K562 (cell line): ENCODE data around the gene COMMD8. TPM values are rescaled to one million over a fixed set of nuclear protein-coding genes. Genes with fewer than 3 reads are reported as not detected.

Experiments used
- E2F8 ChIP-seq: fragments of 450-650 bp; IDR thresholded peaks from 2 replicates; pipeline ENCODE4 v1.7.1; 2018; ENCODE audit warnings: mild to moderate bottlenecking, low read depth; ENCODE audit not compliant: partially characterized antibody
- PHB2 ChIP-seq: fragments of 450-650 bp; IDR thresholded peaks from 2 replicates; pipeline ENCODE4 v1.6.1; 2017; ENCODE audit warnings: low read depth
- PHTF2 ChIP-seq: fragments of 250-450 bp; sonication (Bioruptor Pico); IDR thresholded peaks from 2 replicates; pipeline ENCODE4 v1.5.0; 2021; ENCODE audit warnings: mild to moderate bottlenecking
- ZNF174 ChIP-seq: fragments of 250-450 bp; sonication (Bioruptor Pico); IDR thresholded peaks from 2 replicates; pipeline ENCODE4 v1.4.0; 2020; ENCODE audit warnings: mild to moderate bottlenecking
- ZNF398 ChIP-seq: fragments of 250-450 bp; sonication (Bioruptor Pico); IDR thresholded peaks from 2 replicates; pipeline ENCODE4 v1.8.0; 2021; ENCODE audit warnings: moderate library complexity, mild to moderate bottlenecking, inconsistent platforms
- ZNF518B ChIP-seq: fragments of 250-450 bp; sonication (Bioruptor Pico); IDR thresholded peaks from 2 replicates; pipeline ENCODE4 v1.5.0; 2021; ENCODE audit warnings: mild to moderate bottlenecking, moderate library complexity
- polyA plus RNA-seq, 8 experiments: library from polyadenylated mRNA; depleted of rRNA in 4 of 8; stranded (reverse) in 5 of 8; unstranded in 3 of 8; fragments of >200 nt; fragmentation: Nextera tagmentation in 2 of 8; fragmentation: Illumina TruSeq in 1 of 8; extraction: Ambion mirVana in 2 of 8; extraction: Trizol in 1 of 8; gene quantifications; 2 replicates each; pipeline versions ENCODE4 v1.2.1 to v1.2.3, GENCODE V29; 2011 to 2014; ENCODE audit warnings: inconsistent platforms in 1 of 8, missing spikeins in 1 of 8
- total RNA-seq, 7 experiments: library from RNA; depleted of rRNA in 6 of 7; stranded (reverse); fragments of >200 nt in 6 of 7; fragmentation: Illumina TruSeq in 2 of 7; extraction: Trizol in 2 of 7; gene quantifications; 2 replicates each; pipeline versions ENCODE4 v1.2.1 to v1.2.3, GENCODE V29; 2011 to 2021; ENCODE audit warnings: low replicate concordance in 1 of 7

The COMMD8 gene
- total and polyA plus RNA-seq, 9 of the 15 experiments (the other 6 are each of a cell fraction or from before 2014, with no cell fraction given), result 7.6 to 41.0 (median 13.1) TPM

GRCh38 chr4:47451657-47452056 lies 11.8 kb downstream of the COMMD8 start (continued):
- TF ChIP-seq ZNF518B (CRISPR knock-in tag) (no peak), ZNF398 (no peak), PHTF2 (CRISPR knock-in tag) (no peak), PHB2 (no peak), ZNF174 (no peak), E2F8 (no peak)
